ENCODE data around the gene CACNA1C.

The CACNA1C gene

DNA sequence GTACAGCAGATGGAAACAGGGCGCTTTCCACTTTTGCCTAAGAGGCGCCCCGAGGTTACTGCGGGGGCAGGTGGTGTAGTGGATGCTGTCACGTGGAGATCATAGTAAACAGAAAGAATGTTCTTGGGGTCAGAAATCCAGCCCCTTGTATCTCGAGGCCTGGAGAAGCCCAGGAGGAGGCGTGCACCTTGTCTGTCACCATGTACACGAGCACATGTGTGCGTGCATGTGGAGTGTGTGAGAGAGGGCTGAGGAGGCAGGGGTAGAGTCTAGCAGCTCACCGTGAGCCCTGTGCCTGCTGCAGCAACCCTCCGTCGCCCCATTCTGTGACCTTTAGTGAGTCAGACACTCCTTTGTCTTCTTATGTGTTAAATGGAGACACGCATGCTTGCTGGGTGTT, 59.0 kb downstream of the CACNA1C start:
- DNase-seq (ENCODE audit: low spot score) = no peak
- in situ Hi-C loops (cut with MboI; ENCODE audit: low sequenced_read_pairs, unreplicated experiment) = no loop called here
- TF ChIP-seq, protein P1, sequence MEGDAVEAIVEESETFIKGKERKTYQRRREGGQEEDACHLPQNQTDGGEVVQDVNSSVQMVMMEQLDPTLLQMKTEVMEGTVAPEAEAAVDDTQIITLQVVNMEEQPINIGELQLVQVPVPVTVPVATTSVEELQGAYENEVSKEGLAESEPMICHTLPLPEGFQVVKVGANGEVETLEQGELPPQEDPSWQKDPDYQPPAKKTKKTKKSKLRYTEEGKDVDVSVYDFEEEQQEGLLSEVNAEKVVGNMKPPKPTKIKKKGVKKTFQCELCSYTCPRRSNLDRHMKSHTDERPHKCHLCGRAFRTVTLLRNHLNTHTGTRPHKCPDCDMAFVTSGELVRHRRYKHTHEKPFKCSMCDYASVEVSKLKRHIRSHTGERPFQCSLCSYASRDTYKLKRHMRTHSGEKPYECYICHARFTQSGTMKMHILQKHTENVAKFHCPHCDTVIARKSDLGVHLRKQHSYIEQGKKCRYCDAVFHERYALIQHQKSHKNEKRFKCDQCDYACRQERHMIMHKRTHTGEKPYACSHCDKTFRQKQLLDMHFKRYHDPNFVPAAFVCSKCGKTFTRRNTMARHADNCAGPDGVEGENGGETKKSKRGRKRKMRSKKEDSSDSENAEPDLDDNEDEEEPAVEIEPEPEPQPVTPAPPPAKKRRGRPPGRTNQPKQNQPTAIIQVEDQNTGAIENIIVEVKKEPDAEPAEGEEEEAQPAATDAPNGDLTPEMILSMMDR (IDR thresholded peaks at IDR 0.05; ENCODE audit: borderline replicate concordance, control extremely low read depth, extremely low read depth, insufficient read depth, missing control alignments) = no peak

DNA sequence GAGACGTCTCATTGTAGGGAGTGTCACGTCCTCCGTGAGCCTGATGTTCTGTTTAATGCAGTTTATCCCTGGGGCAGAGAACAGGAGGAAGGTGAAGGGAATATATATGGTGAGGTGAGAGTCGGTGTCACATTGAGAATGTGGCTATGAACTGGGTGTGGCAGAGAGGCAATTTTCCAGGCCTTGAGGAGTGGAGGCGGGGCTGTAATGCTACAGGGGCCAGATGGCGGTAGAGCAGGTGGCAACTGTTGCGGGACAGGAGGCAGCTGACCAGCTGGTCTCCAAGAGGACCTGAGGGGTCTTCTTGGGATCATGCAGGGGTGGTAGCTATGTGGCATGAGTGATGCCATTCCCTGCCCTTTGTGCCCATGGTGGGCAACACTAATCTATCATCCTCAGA, 59.6 kb downstream of the CACNA1C start:
- no peak for DNase-seq (ENCODE audit: low spot score)
- in situ Hi-C loops (cut with MboI; ENCODE audit: low sequenced_read_pairs, unreplicated experiment) = no loop called here
- TF ChIP-seq, protein P1 (IDR thresholded peaks at IDR 0.05; ENCODE audit: borderline replicate concordance, control extremely low read depth, extremely low read depth, insufficient read depth, missing control alignments) = no peak

DNA sequence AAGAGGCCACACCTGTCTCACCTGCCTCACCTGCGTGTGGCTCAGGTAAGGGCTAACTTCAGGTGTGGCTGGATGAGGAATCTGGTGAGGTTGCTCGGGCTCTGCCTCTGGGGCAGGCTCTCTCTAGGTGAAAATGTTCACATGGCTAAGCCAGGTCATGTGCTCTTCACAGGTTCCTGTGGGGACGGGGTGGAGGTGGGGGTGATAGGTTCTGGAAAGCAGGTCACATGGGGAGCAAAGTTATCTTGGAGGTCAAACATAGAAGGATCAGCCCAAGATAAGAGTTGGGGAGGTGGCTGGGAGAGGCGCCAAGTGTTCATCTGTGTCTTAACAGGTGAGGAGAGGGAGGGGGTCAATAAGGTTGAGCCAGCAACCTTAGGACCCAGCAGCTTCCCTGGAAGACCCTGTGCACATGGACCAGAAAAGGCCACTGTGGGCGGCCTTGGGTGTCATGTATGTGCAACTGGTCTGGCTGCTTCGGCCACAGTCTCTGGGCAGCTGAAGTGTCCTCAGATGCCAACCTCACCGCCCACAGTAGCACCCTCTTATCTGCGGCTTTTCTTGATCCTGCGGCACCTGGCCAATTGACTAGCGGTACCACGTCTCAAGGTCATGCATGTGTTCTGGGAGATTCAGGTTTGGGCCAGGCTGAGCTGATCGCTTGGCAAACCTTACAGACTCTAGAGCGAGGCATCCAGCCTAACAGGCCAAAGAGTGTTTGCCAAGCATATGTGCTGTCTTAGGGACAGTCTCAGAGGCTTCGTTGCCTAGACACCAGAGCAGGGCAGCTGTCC, 60.5 kb downstream of the CACNA1C start:
- TF ChIP-seq, protein P1 (IDR thresholded peaks at IDR 0.05; ENCODE audit: borderline replicate concordance, control extremely low read depth, extremely low read depth, insufficient read depth, missing control alignments) = no peak
- DNase-seq (ENCODE audit: low spot score) = no peak
- in situ Hi-C loops (cut with MboI; ENCODE audit: low sequenced_read_pairs, unreplicated experiment) = no loop called here

DNA sequence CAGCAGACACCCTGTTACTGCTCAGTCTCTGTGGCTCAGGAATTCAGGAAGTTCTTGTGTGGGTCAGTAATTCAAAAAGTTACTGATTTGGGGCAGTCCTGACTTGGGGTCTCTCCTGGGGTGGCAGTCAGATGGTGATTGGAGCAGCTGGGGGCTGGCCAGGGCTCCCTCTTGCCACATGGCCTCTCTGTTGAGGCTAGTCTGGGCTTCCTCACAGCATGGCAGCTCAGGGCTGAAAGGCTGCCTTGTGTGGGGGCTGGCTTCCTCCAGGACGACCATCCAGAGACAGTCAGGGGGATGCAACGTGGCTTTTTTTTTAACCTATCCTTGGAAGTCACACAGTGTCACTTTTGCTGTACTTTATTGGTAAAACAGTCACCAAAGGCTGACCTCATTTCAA, 61.3 kb downstream of the CACNA1C start:
- in situ Hi-C loops (cut with MboI; ENCODE audit: low sequenced_read_pairs, unreplicated experiment) = no loop called here
- DNase-seq (ENCODE audit: low spot score) = no peak
- TF ChIP-seq, protein P1 (IDR thresholded peaks at IDR 0.05; ENCODE audit: borderline replicate concordance, control extremely low read depth, extremely low read depth, insufficient read depth, missing control alignments) = no peak

DNA sequence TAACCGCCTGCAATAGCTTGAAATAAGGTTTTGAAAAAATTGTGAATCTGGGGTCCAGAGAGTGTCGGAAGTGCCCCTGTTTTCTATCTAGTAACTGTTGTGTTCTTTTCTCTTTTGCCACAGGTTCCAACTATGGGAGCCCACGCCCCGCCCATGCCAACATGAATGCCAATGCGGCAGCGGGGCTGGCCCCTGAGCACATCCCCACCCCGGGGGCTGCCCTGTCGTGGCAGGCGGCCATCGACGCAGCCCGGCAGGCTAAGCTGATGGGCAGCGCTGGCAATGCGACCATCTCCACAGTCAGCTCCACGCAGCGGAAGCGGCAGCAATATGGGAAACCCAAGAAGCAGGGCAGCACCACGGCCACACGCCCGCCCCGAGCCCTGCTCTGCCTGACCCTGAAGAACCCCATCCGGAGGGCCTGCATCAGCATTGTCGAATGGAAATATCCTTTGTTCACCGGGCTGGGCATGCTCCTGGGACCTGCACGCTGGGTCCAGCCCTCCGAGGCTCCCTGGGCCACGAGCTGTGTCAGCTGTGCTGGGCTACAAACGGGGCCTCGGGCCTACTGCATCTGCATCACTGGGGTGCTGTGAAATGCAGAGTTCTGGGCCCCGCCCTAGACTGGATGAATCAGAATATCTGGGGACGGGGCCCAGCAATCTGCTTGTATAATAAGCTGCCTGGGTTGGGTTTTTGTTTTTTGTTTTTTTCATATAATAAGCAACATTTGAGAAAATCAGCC, 62.5 kb downstream of the CACNA1C start:
- no peak for DNase-seq (ENCODE audit: low spot score)
- in situ Hi-C loops (cut with MboI; ENCODE audit: low sequenced_read_pairs, unreplicated experiment) = no loop called here
- TF ChIP-seq, protein P1 (IDR thresholded peaks at IDR 0.05; ENCODE audit: borderline replicate concordance, control extremely low read depth, extremely low read depth, insufficient read depth, missing control alignments) = no peak

DNA sequence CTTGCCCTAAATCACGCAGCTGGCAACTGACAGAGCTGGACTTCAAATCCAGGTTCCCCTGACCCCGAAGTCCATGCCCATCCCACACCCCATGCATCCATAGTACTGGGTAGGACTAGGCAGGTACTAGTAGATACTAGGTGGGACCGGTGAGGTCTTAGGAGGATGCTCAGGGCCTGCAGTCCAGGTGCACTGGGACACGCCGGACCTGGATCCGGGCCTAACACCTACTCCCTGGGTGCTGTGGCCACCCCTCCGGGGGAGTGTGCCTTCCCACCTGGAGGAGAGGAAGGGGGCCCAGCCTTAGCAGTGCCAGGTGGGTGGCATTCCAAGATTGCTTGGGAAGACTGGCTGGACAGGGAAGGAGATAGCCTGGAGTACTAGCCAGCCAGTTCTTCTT, 64.8 kb downstream of the CACNA1C start:
- in situ Hi-C loops (cut with MboI; ENCODE audit: low sequenced_read_pairs, unreplicated experiment) = no loop called here
- no peak for DNase-seq (ENCODE audit: low spot score)
- TF ChIP-seq, protein P1 (IDR thresholded peaks at IDR 0.05; ENCODE audit: borderline replicate concordance, control extremely low read depth, extremely low read depth, insufficient read depth, missing control alignments) = no peak
